ENCODE results near the gene DES.

The DES gene

GRCh38 chr2:219475278-219475677 lies 57.1 kb downstream of the DES start:
- DNase-seq (ENCODE audit: low read depth), result no peak
- TF ChIP-seq CTCF (IDR thresholded peaks at IDR 0.05; ENCODE audit: low read length, missing control alignments), result no peak
- no peak overlapping the region for H3K4me3 ChIP-seq (replicated peaks; ENCODE audit: low read depth, low read length)

GRCh38 chr2:219475697-219476651 lies 57.8 kb downstream of the DES start:
- peak; percentile 61 for DNase-seq (ENCODE audit: low read depth)
- peak; percentile 92 for TF ChIP-seq CTCF (IDR thresholded peaks at IDR 0.05; ENCODE audit: low read length, missing control alignments)
- no peak overlapping the region for H3K4me3 ChIP-seq (replicated peaks; ENCODE audit: low read depth, low read length)

All from fibroblast of pulmonary artery (primary cell).